GM19351 (cell line): ENCODE measurements around the gene INO80.
"Not testable (repeated sequence)": the region's sequence is repeated elsewhere in the genome, so short reads cannot be mapped to it uniquely, and the experiment has no call there.

Source experiments
- ATAC-seq: cut with Tn5 transposase; IDR thresholded peaks from one replicate; pipeline ENCODE4 v1.9.1; 2021; ENCODE audit warnings: mild to moderate bottlenecking, moderate library complexity; ENCODE audit not compliant: unreplicated experiment

Gene INO80

GRCh38 chr15:41122849-41123248 is 6.8 kb upstream of the INO80 start:
- no peak for ATAC-seq

- ATAC-seq: no peak
Measured at GRCh38 chr15:41121951-41122350, 5.9 kb upstream of the INO80 start.

- no peak for ATAC-seq
Measured at GRCh38 chr15:41116962-41117252, 827 bp upstream of the INO80 start.

- ATAC-seq: peak; percentile 55
Measured at GRCh38 chr15:41115652-41116115, 396 bp downstream of the INO80 start.

GRCh38 chr15:41115161-41115651 is 874 bp downstream of the INO80 start:
- peak; percentile 20 for ATAC-seq

- no peak for ATAC-seq
Measured at GRCh38 chr15:41106947-41107346, 9.1 kb downstream of the INO80 start.

GRCh38 chr15:41105348-41106334 is 10.4 kb downstream of the INO80 start:
- ATAC-seq: no peak

- no peak for ATAC-seq
Measured at GRCh38 chr15:41104234-41104633, 11.8 kb downstream of the INO80 start.

GRCh38 chr15:41102854-41103253 is 13.2 kb downstream of the INO80 start:
- no peak for ATAC-seq

GRCh38 chr15:41096178-41096577 is 19.9 kb downstream of the INO80 start:
- ATAC-seq: no peak

- no peak for ATAC-seq
Measured at GRCh38 chr15:41085029-41085428, 31.1 kb downstream of the INO80 start.

GRCh38 chr15:41080144-41080543 is 35.9 kb downstream of the INO80 start:
- ATAC-seq: no peak

- no peak for ATAC-seq
Measured at GRCh38 chr15:41079717-41080116, 36.4 kb downstream of the INO80 start.

- not testable (repeated sequence) for ATAC-seq
Measured at GRCh38 chr15:41078879-41079278, 37.2 kb downstream of the INO80 start.

GRCh38 chr15:41078125-41078524 is 38.0 kb downstream of the INO80 start:
- ATAC-seq: no peak

- ATAC-seq: no peak
Measured at GRCh38 chr15:41073028-41073427, 43.1 kb downstream of the INO80 start.

- ATAC-seq: no peak
Measured at GRCh38 chr15:41072013-41072412, 44.1 kb downstream of the INO80 start.

GRCh38 chr15:41066516-41066915 is 49.6 kb downstream of the INO80 start:
- no peak for ATAC-seq

GRCh38 chr15:41061667-41062066 is 54.4 kb downstream of the INO80 start:
- no peak for ATAC-seq

GRCh38 chr15:41060505-41060904 is 55.6 kb downstream of the INO80 start:
- no peak for ATAC-seq

GRCh38 chr15:41056810-41057209 is 59.3 kb downstream of the INO80 start:
- no peak for ATAC-seq

GRCh38 chr15:41055706-41056105 is 60.4 kb downstream of the INO80 start:
- ATAC-seq: no peak
